ENCODE results near the gene KRTAP1-1. TPM values are rescaled to one million over a fixed set of nuclear protein-coding genes. Genes with fewer than 3 reads are reported as not detected.

KRTAP1-1 gene
- polyA plus RNA-seq, 1 experiment: 0.19 TPM

- H3K27ac ChIP-seq (ENCODE audit: low read depth, low read length): no peak overlapping the region
- no peak for DNase-seq (ENCODE audit: low read depth, low spot score)
- no peaks in the 10 kb centered on the region for H3K9me3 ChIP-seq (ENCODE audit: control insufficient read depth, insufficient read depth, low read length)
- ChIA-PET CTCF (no interaction called here), POLR2A (no interaction called here)
- no peak overlapping the region for H3K4me3 ChIP-seq (ENCODE audit: low read depth, low read length)
- TF ChIP-seq CTCF (IDR thresholded peaks at IDR 0.05; ENCODE audit: low read depth, low read length): no peak
- H3K27me3 ChIP-seq (ENCODE audit: control insufficient read depth, insufficient read depth, low read length): no peaks in the 10 kb centered on the region
Measured at GRCh38 chr17:41012326-41013120, 28.7 kb downstream of the KRTAP1-1 start.

GRCh38 chr17:41010441-41010840 lies 30.8 kb downstream of the KRTAP1-1 start:
- Histone ChIP-seq H3K9me3 (ENCODE audit: control insufficient read depth, insufficient read depth, low read length) (no peaks in the 10 kb centered on the region), H3K4me3 (ENCODE audit: low read depth, low read length) (no peak overlapping the region), H3K27ac (ENCODE audit: low read depth, low read length) (no peak overlapping the region), H3K27me3 (ENCODE audit: control insufficient read depth, insufficient read depth, low read length) (no peaks in the 10 kb centered on the region)
- ChIA-PET CTCF (no interaction called here), POLR2A (interaction anchor here (0.8 kb wide), 1 partner anchor 97 kb away, joined by 3 read pairs; no protein-coding TSS in a partner anchor)
- no peak for DNase-seq (ENCODE audit: low read depth, low spot score)
- no peak for TF ChIP-seq CTCF (IDR thresholded peaks at IDR 0.05; ENCODE audit: low read depth, low read length)

- Histone ChIP-seq H3K4me3 (ENCODE audit: low read depth, low read length) (no peak overlapping the region), H3K9me3 (ENCODE audit: control insufficient read depth, insufficient read depth, low read length) (no peaks in the 10 kb centered on the region), H3K27ac (ENCODE audit: low read depth, low read length) (no peak overlapping the region), H3K27me3 (ENCODE audit: control insufficient read depth, insufficient read depth, low read length) (no peaks in the 10 kb centered on the region)
- POLR2A ChIA-PET: interaction anchor here (0.8 kb wide), 1 partner anchor 97 kb away, joined by 3 read pairs; no protein-coding TSS in a partner anchor
- no peak for TF ChIP-seq CTCF (IDR thresholded peaks at IDR 0.05; ENCODE audit: low read depth, low read length)
- CTCF ChIA-PET: no interaction called here
- no peak for DNase-seq (ENCODE audit: low read depth, low spot score)
Measured at GRCh38 chr17:41009936-41010335, 31.3 kb downstream of the KRTAP1-1 start.

GRCh38 chr17:41009301-41009760 lies 31.9 kb downstream of the KRTAP1-1 start:
- ChIA-PET CTCF (no interaction called here), POLR2A (interaction anchor here (0.8 kb wide), 1 partner anchor 96 kb away, joined by 3 read pairs; no protein-coding TSS in a partner anchor)
- Histone ChIP-seq H3K9me3 (ENCODE audit: control insufficient read depth, insufficient read depth, low read length) (no peaks in the 10 kb centered on the region), H3K4me3 (ENCODE audit: low read depth, low read length) (no peak overlapping the region), H3K27ac (ENCODE audit: low read depth, low read length) (no peak overlapping the region), H3K27me3 (ENCODE audit: control insufficient read depth, insufficient read depth, low read length) (no peaks in the 10 kb centered on the region)
- DNase-seq (ENCODE audit: low read depth, low spot score): no peak
- no peak for TF ChIP-seq CTCF (IDR thresholded peaks at IDR 0.05; ENCODE audit: low read depth, low read length)

- no peak within 1 kb of the TSS for H3K27ac ChIP-seq (ENCODE audit: low read depth, low read length)
- CTCF ChIA-PET: interaction anchor here (0.5 to 0.8 kb wide), 2 partner anchors 28 to 640 kb away, joined by 3 to 6 read pairs; no protein-coding TSS in a partner anchor
- H3K9me3 ChIP-seq (ENCODE audit: control insufficient read depth, insufficient read depth, low read length): no peaks in the 10 kb centered on the region
- no peaks in the 10 kb centered on the region for H3K27me3 ChIP-seq (ENCODE audit: control insufficient read depth, insufficient read depth, low read length)
- no peak for DNase-seq (ENCODE audit: low read depth, low spot score)
- no peak within 1 kb of the TSS for H3K4me3 ChIP-seq (ENCODE audit: low read depth, low read length)
- no peak for TF ChIP-seq CTCF (IDR thresholded peaks at IDR 0.05; ENCODE audit: low read depth, low read length)
- POLR2A ChIA-PET: no interaction called here
Measured at GRCh38 chr17:41008811-41009210, 32.4 kb downstream of the KRTAP1-1 start, which contains the start of gene KRTAP3-1. TSS of gene KRTAP3-1 (minus strand) at chr17:41009128. CDS start at chr17:41009074, 54 bp downstream.

All from AG04450 (cell line).